ENCODE results near the gene MTMR2.

The MTMR2 gene

DNA sequence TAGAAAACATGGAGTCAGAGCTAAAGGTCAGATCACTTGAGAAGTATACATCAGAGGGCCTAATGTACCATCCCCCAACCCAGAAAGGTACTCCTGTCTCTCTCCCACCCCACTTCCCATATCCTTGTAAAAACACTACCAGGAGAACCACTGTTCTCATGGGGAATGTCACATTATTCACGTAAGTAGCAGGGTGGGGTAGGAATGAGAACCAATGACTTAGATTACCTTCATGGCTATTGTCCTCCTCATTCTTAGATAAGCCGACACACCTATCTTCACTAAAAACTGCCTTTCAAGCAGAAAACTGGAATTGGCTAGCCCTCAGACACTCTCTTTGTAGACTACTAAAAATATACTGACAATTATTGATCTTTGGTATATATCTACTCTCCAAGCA is 70.0 kb downstream of the MTMR2 start:
- TF ChIP-seq, protein P1, sequence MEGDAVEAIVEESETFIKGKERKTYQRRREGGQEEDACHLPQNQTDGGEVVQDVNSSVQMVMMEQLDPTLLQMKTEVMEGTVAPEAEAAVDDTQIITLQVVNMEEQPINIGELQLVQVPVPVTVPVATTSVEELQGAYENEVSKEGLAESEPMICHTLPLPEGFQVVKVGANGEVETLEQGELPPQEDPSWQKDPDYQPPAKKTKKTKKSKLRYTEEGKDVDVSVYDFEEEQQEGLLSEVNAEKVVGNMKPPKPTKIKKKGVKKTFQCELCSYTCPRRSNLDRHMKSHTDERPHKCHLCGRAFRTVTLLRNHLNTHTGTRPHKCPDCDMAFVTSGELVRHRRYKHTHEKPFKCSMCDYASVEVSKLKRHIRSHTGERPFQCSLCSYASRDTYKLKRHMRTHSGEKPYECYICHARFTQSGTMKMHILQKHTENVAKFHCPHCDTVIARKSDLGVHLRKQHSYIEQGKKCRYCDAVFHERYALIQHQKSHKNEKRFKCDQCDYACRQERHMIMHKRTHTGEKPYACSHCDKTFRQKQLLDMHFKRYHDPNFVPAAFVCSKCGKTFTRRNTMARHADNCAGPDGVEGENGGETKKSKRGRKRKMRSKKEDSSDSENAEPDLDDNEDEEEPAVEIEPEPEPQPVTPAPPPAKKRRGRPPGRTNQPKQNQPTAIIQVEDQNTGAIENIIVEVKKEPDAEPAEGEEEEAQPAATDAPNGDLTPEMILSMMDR (IDR thresholded peaks at IDR 0.05; ENCODE audit: control insufficient read depth, insufficient read depth, low read depth, low read length, missing control alignments): no peak
- no peak overlapping the region for H3K4me3 ChIP-seq (ENCODE audit: control insufficient read depth, low read depth, low read length)
- DNase-seq (ENCODE audit: low read depth): no peak

DNA sequence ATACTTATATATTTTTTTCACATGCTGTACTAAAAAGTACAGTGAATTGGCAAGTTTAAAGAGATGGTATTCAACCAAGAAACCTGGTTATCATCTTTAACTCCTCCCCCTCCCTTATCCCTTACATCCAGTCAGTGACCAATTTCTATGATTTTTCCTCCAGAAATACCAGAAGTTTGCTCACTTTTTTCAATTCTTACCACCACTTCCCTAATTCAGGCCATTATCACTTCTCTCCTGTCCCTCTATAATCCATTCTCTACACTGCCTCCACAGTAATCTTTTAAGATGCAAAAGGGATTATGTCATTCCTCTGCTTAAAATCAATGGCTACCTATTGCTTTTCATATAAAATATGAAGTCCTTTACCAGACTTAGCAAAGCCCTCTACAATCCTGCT is 70.8 kb downstream of the MTMR2 start:
- no peak overlapping the region for H3K4me3 ChIP-seq (ENCODE audit: control insufficient read depth, low read depth, low read length)
- no peak for DNase-seq (ENCODE audit: low read depth)
- TF ChIP-seq, protein P1 (IDR thresholded peaks at IDR 0.05; ENCODE audit: control insufficient read depth, insufficient read depth, low read depth, low read length, missing control alignments): no peak

DNA sequence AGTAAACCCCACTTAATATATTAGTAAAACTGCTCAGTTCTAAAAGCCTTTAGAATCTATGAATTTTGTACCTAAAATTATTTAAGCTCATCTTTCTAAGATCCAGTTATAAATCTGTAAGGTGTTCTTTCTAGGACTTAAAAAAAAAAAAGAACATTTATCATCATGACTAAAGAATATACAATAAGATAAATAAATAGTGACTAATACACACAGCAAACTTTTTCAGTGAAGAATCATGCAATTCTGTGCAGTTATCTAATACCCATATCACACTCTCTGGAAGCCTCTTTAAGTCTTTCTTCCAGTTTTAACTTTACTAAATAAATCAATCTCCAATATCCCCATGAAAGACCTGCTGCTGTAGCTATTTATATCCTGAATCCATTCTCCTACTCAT is 73.8 kb downstream of the MTMR2 start:
- no peak for DNase-seq (ENCODE audit: low read depth)
- TF ChIP-seq, protein P1 (IDR thresholded peaks at IDR 0.05; ENCODE audit: control insufficient read depth, insufficient read depth, low read depth, low read length, missing control alignments): no peak
- no peak overlapping the region for H3K4me3 ChIP-seq (ENCODE audit: control insufficient read depth, low read depth, low read length)

DNA sequence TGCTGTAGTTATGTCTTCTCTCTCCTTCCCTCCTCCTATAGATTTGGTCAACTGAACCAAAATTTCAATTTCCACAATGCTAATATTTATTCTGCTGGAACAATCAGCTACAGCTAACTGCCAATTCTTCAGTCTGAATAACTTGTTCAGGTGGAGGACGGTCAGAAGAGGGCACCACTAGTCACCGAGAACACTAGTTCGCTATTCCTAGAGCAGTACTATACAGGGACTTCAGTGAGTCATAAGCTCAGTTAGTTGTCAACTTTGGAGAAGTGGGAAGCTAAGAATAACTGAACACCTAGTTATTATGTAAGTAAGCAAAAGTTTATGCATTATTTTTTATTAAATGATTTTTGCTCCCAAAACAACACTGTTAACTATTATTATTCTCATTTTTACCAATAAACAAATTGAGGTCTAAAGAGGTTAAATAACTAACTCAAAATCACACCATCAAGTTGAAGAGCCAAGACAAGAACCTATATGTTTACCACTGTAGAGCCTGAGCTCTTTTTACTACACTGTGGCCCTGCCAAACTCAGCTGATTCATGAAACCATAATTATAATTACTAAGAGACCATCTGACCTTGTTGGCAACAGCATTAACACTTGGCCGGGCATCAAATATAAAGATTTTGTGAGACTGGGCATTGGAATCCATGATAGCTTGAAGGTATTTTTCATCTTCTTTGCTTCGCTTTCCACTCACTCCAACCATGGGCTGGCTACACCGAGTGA is 74.7 kb downstream of the MTMR2 start:
- no peak for DNase-seq (ENCODE audit: low read depth)
- TF ChIP-seq, protein P1 (IDR thresholded peaks at IDR 0.05; ENCODE audit: control insufficient read depth, insufficient read depth, low read depth, low read length, missing control alignments): peak; percentile 56
- H3K4me3 ChIP-seq (ENCODE audit: control insufficient read depth, low read depth, low read length): no peak overlapping the region

DNA sequence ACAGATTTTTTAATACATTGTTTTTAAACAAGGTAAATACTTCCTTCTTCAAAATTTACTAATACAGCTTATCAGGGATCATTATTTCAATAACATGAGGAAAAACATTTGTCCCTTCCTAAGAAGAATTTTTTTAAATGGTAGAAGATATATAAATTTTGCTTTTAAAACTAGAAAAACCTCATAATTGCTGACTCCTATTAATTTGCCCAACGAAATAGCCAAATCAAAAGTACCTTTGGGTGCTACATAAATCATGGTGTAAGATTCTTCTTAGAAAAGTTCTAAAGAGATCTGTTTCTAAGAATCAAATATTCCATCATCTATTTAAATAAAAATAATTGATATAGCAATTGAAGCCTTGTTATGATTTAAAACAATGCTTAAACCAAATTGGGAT is 78.7 kb downstream of the MTMR2 start:
- no peak for DNase-seq (ENCODE audit: low read depth)
- TF ChIP-seq, protein P1 (IDR thresholded peaks at IDR 0.05; ENCODE audit: control insufficient read depth, insufficient read depth, low read depth, low read length, missing control alignments): no peak
- H3K4me3 ChIP-seq (ENCODE audit: control insufficient read depth, low read depth, low read length): no peak overlapping the region

DNA sequence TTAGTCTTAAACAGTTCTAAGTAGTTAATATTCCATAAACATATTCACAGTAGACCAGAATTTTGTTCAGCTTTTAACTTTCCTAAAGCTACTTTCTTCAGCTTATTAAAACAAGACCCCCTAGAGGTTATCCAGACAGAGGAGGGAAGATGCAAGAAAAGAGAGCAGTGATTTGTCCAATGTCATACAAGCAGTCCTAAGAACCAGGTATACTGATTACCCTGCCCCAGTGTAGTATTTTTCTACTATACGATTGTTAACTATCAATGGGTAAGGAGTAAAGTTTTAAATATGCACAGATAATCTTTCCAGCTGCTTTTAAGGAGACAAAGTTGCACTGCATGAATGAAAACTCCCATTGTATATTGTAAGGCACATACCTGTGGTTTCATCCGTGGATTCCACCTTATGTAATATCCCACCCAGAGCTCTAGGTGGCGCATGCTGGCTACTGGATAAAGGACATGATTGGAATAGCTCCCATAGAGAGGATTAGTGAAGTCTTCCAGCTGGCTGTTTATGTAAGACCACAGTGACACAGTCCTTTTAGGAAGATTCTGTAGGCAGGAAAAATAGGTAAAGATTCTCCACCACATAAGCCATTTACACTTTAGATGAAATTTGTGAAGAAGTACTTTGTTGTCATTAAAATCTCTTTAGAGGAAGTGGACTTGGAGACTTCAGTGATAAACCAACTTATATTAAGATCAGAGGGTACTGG is 88.0 kb downstream of the MTMR2 start:
- peak; percentile 83 for DNase-seq (ENCODE audit: low read depth)
- no peak overlapping the region for H3K4me3 ChIP-seq (ENCODE audit: control insufficient read depth, low read depth, low read length)
- TF ChIP-seq, protein P1 (IDR thresholded peaks at IDR 0.05; ENCODE audit: control insufficient read depth, insufficient read depth, low read depth, low read length, missing control alignments): peak; percentile 91
